IMR-90 (cell line): Measurements from ENCODE around the gene SLC66A2. TPM values are rescaled to one million over a fixed set of nuclear protein-coding genes. Genes with fewer than 3 reads are reported as not detected.

Experiments used
- ATAC-seq: fragments of 200-7000 bp; cut with Tn5 transposase; 2 replicates; pipeline ENCODE4 v1.9.1; 2020; ENCODE audit warnings: low read depth, mild to moderate bottlenecking, moderate library complexity
- BruUV-seq: library from RNA; stranded (reverse); fragments of 400-500 nt; replicated peaks from 2 replicates; lab custom pipeline; 2021; lab: Mats Ljungman, UMichigan
- CTCF ChIA-PET: fragments of 300-600 bp; formaldehyde crosslinking; extraction: SDS; loops from one replicate; lab custom pipeline; 2021; ENCODE audit warnings: antibody characterized with exemption; lab: Yijun Ruan, JAX
- POLR2A ChIA-PET: fragments of 300-600 bp; sonication (Branson Sonifier 250); formaldehyde crosslinking; loops from one replicate; lab custom pipeline; 2022; ENCODE audit warnings: antibody characterized with exemption; ENCODE audit not compliant: unreplicated experiment; lab: Charles Lee
- DNase-seq: peaks from one replicate; pipeline ENCODE4 v3.0.0; 2013
- H2AFZ ChIP-seq: replicated peaks from 2 replicates; pipeline ENCODE3; 2013; ENCODE audit warnings: low read length, mild to moderate bottlenecking; ENCODE audit not compliant: poor library complexity
- H2AK5ac ChIP-seq: 2 replicates; pipeline ENCODE4 v1.6.1; 2013; ENCODE audit warnings: low read depth, low read length, inconsistent platforms
- H2AK9ac ChIP-seq: replicated peaks from 2 replicates; pipeline ENCODE3; 2013; ENCODE audit warnings: mild to moderate bottlenecking, low read depth, low read length, moderate library complexity; ENCODE audit not compliant: poor library complexity
- H2BK120ac ChIP-seq: 2 replicates; pipeline ENCODE4 v1.6.1; 2013; ENCODE audit warnings: low read depth, low read length, inconsistent platforms
- H2BK15ac ChIP-seq: 3 replicates; pipeline ENCODE4 v1.6.1; 2013; ENCODE audit warnings: low read depth, low read length, inconsistent platforms
- H2BK20ac ChIP-seq: 2 replicates; pipeline ENCODE4 v1.6.1; 2013; ENCODE audit warnings: low read depth, mild to moderate bottlenecking, inconsistent platforms, low read length, moderate library complexity
- H2BK5ac ChIP-seq: 2 replicates; pipeline ENCODE4 v1.6.1; 2013; ENCODE audit warnings: mild to moderate bottlenecking, low read depth, low read length, inconsistent platforms; ENCODE audit not compliant: poor library complexity, severe bottlenecking
- H3K14ac ChIP-seq: replicated peaks from 2 replicates; pipeline ENCODE4 v1.6.1; 2013; ENCODE audit warnings: low read depth, low read length, inconsistent platforms
- H3K18ac ChIP-seq: 2 replicates; pipeline ENCODE4 v1.6.1; 2013; ENCODE audit warnings: low read depth, low read length, control low read depth
- H3K23ac ChIP-seq: 2 replicates; pipeline ENCODE4 v1.6.1; 2013; ENCODE audit warnings: low read depth, low read length, inconsistent platforms
- H3K27ac ChIP-seq: 2 replicates; pipeline ENCODE4 v1.5.1; 2013; ENCODE audit warnings: mild to moderate bottlenecking, control low read depth, low read length; ENCODE audit not compliant: insufficient read depth
- H3K27me3 ChIP-seq: 2 replicates; pipeline ENCODE4 v1.6.1; 2013; ENCODE audit warnings: low read length; ENCODE audit not compliant: control insufficient read depth, insufficient read depth
- H3K36me3 ChIP-seq: 2 replicates; pipeline ENCODE4 v1.6.1; 2013; ENCODE audit warnings: low read length, mixed read lengths; ENCODE audit not compliant: control insufficient read depth, insufficient read depth
- H3K4ac ChIP-seq: 2 replicates; pipeline ENCODE4 v1.6.1; 2013; ENCODE audit warnings: low read depth, low read length, inconsistent platforms
- H3K4me1 ChIP-seq: 2 replicates; pipeline ENCODE4 v1.6.1; 2013; ENCODE audit warnings: low read length, mixed read lengths; ENCODE audit not compliant: control insufficient read depth, insufficient read depth
- H3K4me2 ChIP-seq: 2 replicates; pipeline ENCODE4 v1.6.1; 2013; ENCODE audit warnings: low read depth, mild to moderate bottlenecking, control low read depth, low read length, moderate library complexity
- H3K4me3 ChIP-seq: 2 replicates; pipeline ENCODE4 v1.5.1; 2013; ENCODE audit warnings: low read depth, mild to moderate bottlenecking, control low read depth, low read length, moderate library complexity; ENCODE audit not compliant: insufficient read depth
- H3K56ac ChIP-seq: 2 replicates; pipeline ENCODE4 v1.6.1; 2013; ENCODE audit warnings: low read length, inconsistent platforms; ENCODE audit not compliant: insufficient read depth; ENCODE audit errors: extremely low read depth
- H3K79me1 ChIP-seq, 2 experiments: 2 replicates each; pipeline ENCODE4 v1.6.1; 2013; ENCODE audit warnings: low read length in 2 of 2, inconsistent platforms in 1 of 2, low read depth in 1 of 2
- H3K9ac ChIP-seq: 2 replicates; pipeline ENCODE4 v1.6.1; 2013; ENCODE audit warnings: low read depth, low read length, control low read depth
- H3K9me1 ChIP-seq: 2 replicates; pipeline ENCODE4 v1.6.1; 2013; ENCODE audit warnings: low read length, inconsistent platforms; ENCODE audit not compliant: insufficient read depth
- H3K9me3 ChIP-seq: 2 replicates; pipeline ENCODE4 v1.6.1; 2013; ENCODE audit warnings: low read length; ENCODE audit not compliant: control insufficient read depth, insufficient read depth
- H4K20me1 ChIP-seq: 2 replicates; pipeline ENCODE4 v1.6.1; 2013; ENCODE audit warnings: low read length, inconsistent platforms; ENCODE audit not compliant: insufficient read depth
- H4K5ac ChIP-seq: 2 replicates; pipeline ENCODE4 v1.6.1; 2013; ENCODE audit warnings: mild to moderate bottlenecking, low read depth, low read length, control low read depth
- H4K8ac ChIP-seq, 2 experiments: 2 replicates each; pipeline ENCODE4 v1.6.1; 2013; ENCODE audit warnings: low read depth in 2 of 2, low read length in 2 of 2, control low read depth in 1 of 2, inconsistent platforms in 1 of 2
- H4K91ac ChIP-seq: 2 replicates; pipeline ENCODE4 v1.6.1; 2013; ENCODE audit warnings: low read depth, low read length, inconsistent platforms; ENCODE audit not compliant: insufficient read depth
- CHD1 ChIP-seq: IDR thresholded peaks from 2 replicates; pipeline ENCODE4 v1.6.1; 2012; ENCODE audit warnings: low read depth, low read length, improper control_type of control experiment
- MAZ ChIP-seq: IDR thresholded peaks from 2 replicates; pipeline ENCODE4 v1.6.1; 2012; ENCODE audit warnings: low read depth, mild to moderate bottlenecking, low read length, improper control_type of control experiment, moderate library complexity, borderline replicate concordance
- MXI1 ChIP-seq: IDR thresholded peaks from 2 replicates; pipeline ENCODE4 v1.6.1; 2012; ENCODE audit warnings: low read depth, mild to moderate bottlenecking, low read length, moderate library complexity, borderline replicate concordance
- WGBS, 2 experiments: methylation state at CpG; one replicate each; pipeline versions ENCODE4 v1.1.5 to v1.1.7; 2013; ENCODE audit warnings: missing lambda C conversion rate in 2 of 2; ENCODE audit not compliant: insufficient read length in 1 of 2; ENCODE audit errors: extremely low coverage in 2 of 2; 5-methylcytosine and 5-hydroxymethylcytosine counted together
- dilution Hi-C: fragments of 300-500 bp; cut with HindIII; formaldehyde crosslinking; loops from one replicate; pipeline ENCODE4 v1.14.3; 2018; ENCODE audit warnings: low sequenced_read_pairs; ENCODE audit not compliant: unreplicated experiment
- in situ Hi-C: fragments of 300-500 bp; cut with MboI; formaldehyde crosslinking; loops from 3 replicates; pipeline ENCODE4 v1.14.3; 2019; ENCODE audit warnings: low sequenced_read_pairs, inconsistent platforms, mixed read lengths
- intact Hi-C: fragments of 100-400 bp; cut with micrococcal nuclease; formaldehyde crosslinking; loops from 2 replicates; pipeline ENCODE4 v1.10.0; 2022
- polyA plus RNA-seq, 3 experiments: library from polyadenylated mRNA; depleted of rRNA; stranded (reverse); fragments of >200 nt; gene quantifications; 2 replicates each; pipeline ENCODE4 v1.2.3, GENCODE V29; 2012; ENCODE audit warnings: low replicate concordance in 1 of 3
- total RNA-seq: library from RNA; depleted of rRNA; stranded (reverse); fragments of >200 nt; gene quantifications from 2 replicates; pipeline ENCODE4 v1.2.3, GENCODE V29; 2012

The SLC66A2 gene
- total and polyA plus RNA-seq, 2 of the 4 experiments (the other 2 are of a cell fraction): 17.6 to 23.5 TPM

DNA sequence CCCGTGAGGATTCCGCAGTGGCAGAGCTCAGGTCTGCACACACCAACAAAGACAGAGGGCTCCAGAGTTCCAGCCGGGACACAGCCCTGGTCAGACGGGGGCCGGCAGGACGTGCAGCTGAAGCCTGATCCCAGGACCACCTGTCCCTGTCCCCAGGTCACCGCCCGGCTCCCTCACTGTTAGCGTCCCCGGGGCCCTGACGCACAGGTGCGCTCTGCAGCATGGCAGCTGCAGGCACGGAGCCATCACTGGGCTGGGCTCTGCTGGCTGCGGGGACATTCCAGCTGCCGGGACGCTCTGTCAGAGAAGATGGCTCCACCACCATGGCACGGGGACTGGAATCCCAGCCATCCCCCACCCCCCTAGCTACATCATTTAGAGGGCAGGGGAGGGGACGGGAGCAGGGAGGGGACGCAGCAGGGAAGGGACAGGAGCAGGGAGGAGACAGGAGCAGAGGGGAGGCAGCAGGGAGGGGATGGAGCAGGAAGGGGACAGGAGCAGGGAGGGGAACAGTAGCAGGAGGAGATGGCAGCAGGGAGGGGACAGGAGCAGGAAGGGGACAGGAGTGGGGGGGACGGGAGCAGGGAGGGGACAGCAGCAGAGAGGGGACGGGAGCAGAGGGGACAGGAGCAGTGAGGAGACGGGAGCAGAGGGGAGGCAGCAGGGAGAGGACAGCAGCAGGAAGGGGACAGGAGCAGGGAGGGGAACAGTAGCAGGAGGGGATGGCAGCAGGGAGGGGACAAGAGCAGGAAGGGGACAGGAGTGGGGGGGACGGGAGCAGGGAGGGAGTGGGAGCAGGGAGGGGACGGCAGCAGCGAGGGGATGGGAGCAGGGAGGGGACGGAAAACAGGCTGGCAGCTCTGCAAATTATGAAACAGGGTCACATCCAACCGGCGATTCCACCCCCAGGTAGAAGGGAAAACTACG lies 39.8 kb downstream of the SLC66A2 start:
- Histone ChIP-seq H2AK9ac (no peak overlapping the region), H3K79me1 (peaks cover 15 to 28% of the 10 kb centered on the region in 2 experiments), H3K4me2 (no peak overlapping the region), H3K9ac (no peak overlapping the region), H4K20me1 (peaks cover 11% of the 10 kb centered on the region), H3K18ac (no peak overlapping the region), H2AK5ac (no peak overlapping the region), H2BK15ac (no peak overlapping the region), H4K91ac (no peak overlapping the region), H3K14ac (no peak overlapping the region), H2BK20ac (no peak overlapping the region), H2BK5ac (no peak overlapping the region), H3K9me3 (peaks cover 6% of the 10 kb centered on the region; the same call in 1 of the 2 replicates), H3K4ac (no peak overlapping the region), H3K4me3 (no peak overlapping the region), H3K23ac (no peak overlapping the region), H3K4me1 (no peaks in the 10 kb centered on the region), H3K36me3 (peaks cover 40% of the 10 kb centered on the region), H3K27me3 (no peaks in the 10 kb centered on the region), H4K8ac (no peak overlapping the region), H4K5ac (no peak overlapping the region), H3K56ac (no peak overlapping the region), H2AFZ (peak overlapping the region; percentile 41), H3K27ac (no peak overlapping the region), H2BK120ac (no peak overlapping the region), H3K9me1 (0 out of 2 replicates have a peak, but pooled peaks cover 4% of the 10 kb centered on the region)
- dilution Hi-C loops (no loop called here), in situ Hi-C loops (no loop called here), intact Hi-C loops (no loop called here)
- 83% methylated on average over 15 of the region's 29 CpGs; no CpG with 5 or more reads in 1 of the 2 experiments for WGBS, 2 experiments
- no peak for TF ChIP-seq CHD1
- no peak for TF ChIP-seq MAZ
- no peak for TF ChIP-seq MXI1
- ATAC-seq (no peak), DNase-seq (no peak)
- BruUV-seq: no TSS peak
- ChIA-PET CTCF (no interaction called here), POLR2A (no interaction called here)
